H1 (cell line): Measurements from ENCODE around the gene GSG1L. TPM values are rescaled to one million over a fixed set of nuclear protein-coding genes. Genes with fewer than 3 reads are reported as not detected.

ENCODE experiments used
- BRCA1 ChIP-seq: IDR thresholded peaks from 2 replicates; pipeline ENCODE4 v1.6.1; 2012; ENCODE audit warnings: low read depth, low read length, improper control_type of control experiment
- CBX8 ChIP-seq: fragments of 300-800, 300-1000 bp; sonication (generic); IDR thresholded peaks from 2 replicates; pipeline ENCODE4 v1.7.1; 2016; ENCODE audit warnings: low read depth, low read length, borderline replicate concordance
- YY1 ChIP-seq: IDR thresholded peaks from 2 replicates; pipeline ENCODE4 v1.6.1; 2011; ENCODE audit warnings: low read depth, mild to moderate bottlenecking, low read length
- polyA plus RNA-seq, 7 experiments: library from polyadenylated mRNA; depleted of rRNA in 3 of 7; stranded (reverse) in 5 of 7; unstranded in 2 of 7; fragments of >200 nt in 5 of 7; fragments of 200-250 nt in 2 of 7; gene quantifications; 1 replicate in 5 of 7; 2 replicates in 1 of 7; 4 replicates in 1 of 7; pipeline versions ENCODE4 v1.2.1 to v1.2.3, GENCODE V29; 2011 to 2013; ENCODE audit warnings: missing spikeins in 2 of 7, mixed read lengths in 2 of 7
- total RNA-seq: library from RNA; stranded (reverse); fragmentation: NEBNext Ultra II Directional; extraction: Animal tissue kit (Norgen Biotek cat#: 25700); gene quantifications from 2 replicates; pipeline ENCODE4 v1.2.1, GENCODE V29; 2021

The GSG1L gene
- total and polyA plus RNA-seq, 2 of the 8 experiments (the other 6 are each of a cell fraction or from before 2014, with no cell fraction given): 0.71 to 1.1 TPM

GRCh38 chr16:27960619-27961295 is 102.8 kb downstream of the GSG1L start (continued):
- TF ChIP-seq CBX8 (no peak), BRCA1 (no peak), YY1 (no peak)
